GM19240 (cell line): ENCODE measurements around the gene ETV6.

Experiments used
- DNase-seq: peaks from one replicate; pipeline ENCODE4 v3.0.0; 2011; ENCODE audit warnings: low spot score; ENCODE audit not compliant: insufficient read length

Gene ETV6

DNA sequence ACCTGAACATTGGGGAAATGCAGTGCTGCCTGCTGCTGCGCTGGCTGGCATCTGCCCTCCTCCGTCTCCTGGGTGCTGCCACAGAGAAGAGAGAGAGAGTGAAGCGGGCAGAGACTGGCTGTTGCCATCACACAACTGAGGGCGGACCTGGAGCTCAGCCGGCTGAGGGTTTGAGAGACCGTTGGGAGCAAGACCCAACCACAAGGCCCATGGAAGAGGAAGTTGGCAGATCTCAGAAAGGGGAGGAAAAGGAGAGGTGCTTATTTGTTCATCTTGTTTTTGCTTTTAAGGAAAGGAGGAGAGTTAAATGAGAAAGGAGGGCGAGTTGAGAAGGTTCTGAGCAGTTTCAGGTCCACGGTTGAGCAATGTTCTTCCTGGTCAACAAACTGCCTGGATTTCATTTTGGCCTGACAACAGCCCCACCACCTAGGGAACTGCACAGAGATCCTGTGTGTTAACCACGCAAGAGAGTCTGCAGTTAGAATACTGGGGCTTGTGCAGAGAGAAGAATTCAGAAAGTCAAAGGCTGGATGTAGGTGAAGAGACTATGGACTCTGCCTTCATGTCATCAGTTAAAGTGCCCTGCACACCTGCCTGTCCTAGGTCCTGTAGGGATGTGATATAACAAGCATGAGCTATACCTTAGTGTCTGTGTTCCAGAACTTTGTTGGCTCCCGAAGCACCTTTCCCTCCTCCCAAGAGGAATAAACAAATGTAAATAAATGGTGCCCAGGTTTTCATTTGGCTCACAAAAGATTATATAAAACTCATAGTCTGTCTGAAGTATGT, 124.6 kb downstream of the ETV6 start:
- no peak for DNase-seq

DNA sequence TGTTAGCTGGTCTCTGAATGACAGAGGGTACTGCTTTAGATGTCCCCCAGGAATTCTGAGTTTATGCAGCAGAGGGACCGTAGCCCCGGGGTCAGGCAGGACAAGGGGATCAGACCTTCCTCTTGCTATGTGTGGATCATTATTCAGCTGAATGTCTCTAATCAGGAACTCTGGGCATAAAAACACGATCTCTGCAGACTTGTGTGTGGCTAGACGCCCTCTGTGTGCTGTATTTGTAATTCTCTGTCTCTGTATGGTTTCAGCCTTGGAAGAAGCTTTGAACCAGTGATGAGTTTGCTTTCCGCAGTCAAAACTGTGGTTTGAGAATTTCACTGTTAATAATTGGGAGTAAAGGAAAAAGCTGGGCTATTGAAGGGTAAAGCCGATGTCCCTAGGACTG, 125.3 kb downstream of the ETV6 start:
- DNase-seq: no peak

- no peak for DNase-seq
Observed at GRCh38 chr12:11776316-11776715, 126.8 kb downstream of the ETV6 start.

- no peak for DNase-seq
Observed at GRCh38 chr12:11777451-11777850, 128.0 kb downstream of the ETV6 start.

DNA sequence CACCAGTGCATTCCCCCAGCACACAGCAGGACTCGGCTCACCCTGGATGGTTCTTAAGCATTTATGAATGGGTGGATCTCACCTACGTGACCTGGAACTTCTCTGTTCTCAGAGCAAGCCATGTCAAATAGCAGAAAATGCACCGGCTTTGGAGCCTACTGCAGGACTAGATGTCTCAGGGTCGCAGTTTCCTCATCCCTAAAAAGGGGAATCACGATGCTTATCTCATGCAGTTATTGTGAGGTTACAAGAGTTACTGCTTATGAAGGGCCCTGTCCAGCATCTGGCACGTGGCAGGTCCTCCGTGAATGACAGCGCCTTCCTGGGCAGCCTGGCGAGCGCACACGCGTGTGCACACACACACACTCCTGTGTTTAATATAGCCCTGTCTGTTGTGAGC, 128.5 kb downstream of the ETV6 start:
- DNase-seq: no peak

- no peak for DNase-seq
Observed at GRCh38 chr12:11778713-11779685, 129.5 kb downstream of the ETV6 start.

DNA sequence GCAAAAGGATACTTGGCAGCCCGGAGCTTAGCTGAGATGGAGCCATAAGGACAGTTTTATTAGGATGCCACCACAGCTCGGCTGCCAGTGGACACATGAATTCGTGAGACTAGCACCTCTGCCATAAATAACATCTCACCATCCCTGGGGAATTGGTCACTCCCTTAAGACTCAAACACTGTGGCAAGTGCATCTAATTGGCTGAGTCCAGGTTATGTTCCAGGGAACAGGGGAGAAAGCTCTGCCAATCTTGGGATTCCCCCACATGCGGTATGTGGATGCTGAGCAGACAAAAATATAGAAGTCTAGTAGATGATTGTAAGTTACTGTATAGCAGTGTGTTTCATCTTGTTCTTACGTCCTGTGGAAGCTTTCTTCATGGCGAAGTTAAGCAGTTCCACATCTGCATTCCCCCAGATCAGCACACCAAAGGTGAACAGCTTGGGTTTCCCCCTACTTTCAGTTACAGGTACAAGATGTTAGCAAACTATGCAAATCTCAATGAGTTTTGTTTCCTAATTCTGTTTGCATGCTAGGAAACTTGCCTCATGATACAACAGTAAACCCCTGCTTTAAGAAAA, 131.1 kb downstream of the ETV6 start:
- DNase-seq: peak; percentile 29

GRCh38 chr12:11782914-11783420, 133.5 kb downstream of the ETV6 start:
- DNase-seq: no peak

- DNase-seq: no peak
Observed at GRCh38 chr12:11785712-11786111, 136.2 kb downstream of the ETV6 start.

DNA sequence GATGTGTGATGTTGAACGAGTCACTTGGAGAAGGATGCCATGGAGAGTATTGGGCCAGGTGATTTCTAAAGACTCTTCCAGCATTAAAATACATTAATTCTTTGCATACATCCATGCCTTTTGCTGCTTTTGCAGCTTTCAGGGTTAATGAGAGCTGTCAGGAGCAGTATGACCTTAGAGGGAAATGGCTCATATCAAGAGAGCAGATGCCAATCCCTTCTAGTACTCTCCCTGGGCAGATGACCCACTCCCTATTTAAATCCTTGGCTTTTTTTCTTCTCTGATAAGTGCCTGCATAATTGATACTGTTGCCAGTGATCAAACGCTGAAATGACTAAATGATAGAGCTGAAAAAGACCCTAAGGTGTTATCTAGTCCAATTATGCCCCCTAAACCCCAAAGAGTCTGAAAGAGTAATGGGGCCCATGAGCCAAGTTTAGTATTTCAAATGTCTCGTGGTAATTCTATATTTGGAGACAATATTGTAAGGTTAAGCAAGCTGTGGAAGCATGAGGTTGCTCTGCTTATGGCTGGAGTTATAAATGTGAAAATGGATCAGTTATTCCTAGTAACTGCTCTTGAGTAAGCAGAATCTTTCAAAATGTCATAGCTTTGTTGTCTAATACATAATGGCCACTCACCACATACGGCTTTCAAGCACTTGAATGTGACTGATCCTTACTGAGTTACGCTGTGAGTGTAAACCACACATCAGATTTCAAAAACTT, 137.3 kb downstream of the ETV6 start:
- DNase-seq: no peak

DNA sequence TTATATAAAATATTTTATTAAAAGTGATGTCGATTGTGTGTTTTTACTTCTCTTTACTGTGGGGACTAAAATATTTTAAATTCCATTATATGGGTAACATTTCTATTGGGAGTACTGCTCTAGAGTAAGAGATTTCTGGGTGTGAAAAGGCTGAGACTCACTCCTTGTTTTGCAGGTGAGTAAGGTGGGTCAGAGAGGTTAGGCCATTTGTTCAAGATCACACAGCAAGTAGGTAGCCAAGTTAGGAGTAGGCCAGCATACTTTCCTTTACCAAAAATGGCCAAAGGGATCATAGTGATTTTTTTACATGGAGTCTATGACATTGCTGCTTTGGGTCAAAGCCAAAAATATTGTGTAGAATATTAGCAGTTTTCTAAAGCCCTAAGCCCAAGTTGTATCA, 138.0 kb downstream of the ETV6 start:
- no peak for DNase-seq

DNA sequence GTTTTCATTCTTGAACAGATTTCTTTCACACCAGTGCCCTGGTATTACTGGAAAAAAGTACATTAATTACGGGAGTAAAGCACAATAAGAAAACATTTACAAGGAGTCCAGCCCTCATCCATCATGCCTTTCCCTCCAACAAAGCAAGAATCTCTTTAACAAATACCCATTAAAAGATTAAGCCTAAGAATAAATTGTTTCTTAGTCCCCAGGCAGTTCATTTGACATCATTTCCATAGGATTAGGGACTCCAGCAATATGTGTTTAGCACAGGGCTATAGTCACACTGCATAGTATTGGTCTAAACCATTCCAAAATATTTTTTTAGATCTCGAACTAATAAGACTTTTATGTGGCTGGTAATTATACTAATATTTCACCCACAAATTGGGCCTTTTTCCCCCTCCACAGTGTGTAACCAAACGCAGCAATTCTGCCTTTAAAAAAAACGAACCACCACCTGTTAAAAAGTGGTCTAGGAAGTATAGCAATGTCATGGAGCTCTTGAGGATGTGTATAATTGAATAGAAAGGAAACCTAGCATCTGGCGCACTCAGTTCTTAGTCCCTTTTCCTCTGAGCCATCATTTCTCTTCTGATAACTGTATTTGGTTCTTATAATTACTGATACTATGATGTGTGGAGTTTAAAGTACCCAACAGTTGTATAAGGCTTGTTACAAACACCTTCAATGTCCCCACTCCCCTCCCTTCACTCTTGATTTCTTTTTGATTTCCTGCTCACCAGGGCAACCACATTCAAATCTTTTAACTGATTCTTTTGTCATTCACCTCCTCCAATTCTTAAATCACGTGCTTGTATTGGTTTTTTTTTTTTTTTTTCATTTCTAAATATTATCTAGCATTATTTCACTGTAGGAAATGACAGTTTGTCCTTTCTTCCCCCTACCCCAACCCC, 138.7 kb downstream of the ETV6 start:
- DNase-seq: no peak

- no peak for DNase-seq
Observed at GRCh38 chr12:11793921-11794710, 144.6 kb downstream of the ETV6 start.

DNA sequence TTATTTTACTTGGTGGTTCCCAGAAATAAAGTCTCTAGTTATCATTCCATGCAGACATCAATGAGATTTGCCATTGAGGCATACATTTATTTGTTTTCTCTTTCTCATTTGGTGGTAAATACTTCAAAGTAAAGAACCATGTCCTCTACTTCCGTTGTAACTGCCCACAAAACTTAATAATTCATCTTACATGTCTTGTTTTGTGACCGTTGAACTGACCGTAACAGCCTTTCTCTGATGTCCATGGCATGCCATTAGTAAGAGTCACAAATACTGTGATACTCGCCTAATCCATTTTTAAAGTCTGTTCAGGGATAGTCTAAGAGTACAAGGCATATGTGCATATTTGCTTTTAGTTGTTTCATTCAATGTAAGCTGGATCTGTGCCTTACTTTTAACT, 145.3 kb downstream of the ETV6 start:
- DNase-seq: no peak

DNA sequence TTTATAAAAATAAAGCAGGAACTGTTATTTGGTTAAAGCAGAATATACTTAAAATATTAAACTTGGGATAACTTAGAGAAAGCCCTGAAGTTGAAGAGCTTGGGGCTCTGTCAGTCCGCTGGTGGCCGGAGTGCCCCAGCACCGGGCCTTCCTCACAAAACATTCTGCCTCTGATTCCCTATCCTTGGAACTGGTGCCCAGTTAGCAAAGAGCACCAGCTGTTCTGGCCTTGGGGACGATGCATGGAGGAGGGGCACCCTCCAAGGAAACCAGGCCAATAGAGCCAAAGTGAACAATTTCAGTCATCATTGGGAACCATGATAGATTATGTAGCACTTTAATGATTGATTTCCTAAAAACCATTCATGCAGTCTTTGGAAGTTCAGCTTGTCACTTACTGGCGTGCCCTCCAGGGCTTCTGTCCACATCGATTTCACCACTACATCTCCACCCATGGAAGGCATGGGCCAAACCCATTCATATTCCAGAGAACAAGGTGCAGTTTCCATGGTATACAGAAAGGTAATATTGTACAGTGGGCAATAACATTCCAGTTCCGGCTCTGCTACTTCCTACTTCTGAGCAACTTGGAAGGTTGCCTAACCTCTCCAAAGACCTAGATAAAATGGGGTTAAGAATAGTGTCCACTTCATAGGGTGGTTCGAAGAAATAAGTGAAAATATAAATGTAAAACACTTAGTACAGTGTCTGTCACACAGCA, 145.9 kb downstream of the ETV6 start:
- no peak for DNase-seq

DNA sequence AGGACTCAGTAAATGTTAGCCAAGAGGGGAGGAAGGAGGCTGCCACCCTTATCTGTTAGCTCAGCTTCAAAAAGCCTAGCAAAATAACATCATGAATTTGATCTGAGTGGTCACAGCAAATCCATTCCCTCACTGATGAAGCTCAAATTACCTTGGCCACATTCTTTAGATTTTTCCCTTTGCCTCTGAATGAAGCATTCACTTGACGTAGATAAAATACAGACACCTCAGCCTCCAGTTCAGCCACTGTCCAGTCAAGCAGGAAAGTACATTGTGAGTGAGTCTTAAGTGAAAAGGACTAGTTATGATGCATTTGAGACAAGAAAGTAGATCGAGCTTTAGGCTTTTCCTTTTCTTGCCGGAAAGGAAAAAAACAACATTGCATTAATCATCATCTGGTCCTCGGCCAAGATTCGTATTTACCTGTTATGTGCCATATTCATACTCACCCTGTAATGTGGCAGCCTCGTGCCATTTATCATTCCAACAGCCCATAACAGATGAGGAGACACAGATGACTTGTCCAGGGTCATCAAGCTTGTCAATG, 146.5 kb downstream of the ETV6 start:
- no peak for DNase-seq

DNA sequence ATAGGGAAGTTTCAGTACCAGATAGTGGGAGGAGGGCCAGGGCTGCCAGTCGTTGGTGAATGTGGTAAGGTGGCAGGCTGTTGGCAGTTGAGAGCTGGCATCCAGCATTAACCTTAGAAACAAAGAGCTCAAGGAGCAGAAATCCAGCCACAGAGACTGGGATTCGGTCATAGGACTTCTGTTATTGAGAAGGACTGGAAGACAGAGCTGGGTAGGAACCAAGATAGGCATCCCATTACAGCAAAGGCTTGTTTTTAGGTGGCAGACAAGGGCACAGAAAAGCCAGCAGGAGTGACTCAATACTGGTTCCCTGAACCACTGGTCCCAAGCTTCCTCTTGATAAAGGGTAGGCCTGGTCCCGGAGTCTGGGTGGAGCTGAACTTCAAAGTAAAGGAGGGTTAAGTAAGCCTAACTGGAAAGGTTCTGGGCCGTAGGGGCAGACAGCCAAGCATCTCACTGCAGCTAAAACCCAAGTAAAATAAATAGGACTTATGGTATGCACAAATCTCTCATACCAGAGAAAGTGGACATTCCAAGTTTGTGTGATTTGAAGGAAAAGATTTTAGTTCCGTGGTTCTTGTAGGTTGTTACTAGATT, 147.9 kb downstream of the ETV6 start:
- no peak for DNase-seq
